ENCODE results near the gene MARCHF2. TPM values are rescaled to one million over a fixed set of nuclear protein-coding genes. Genes with fewer than 3 reads are reported as not detected.

MARCHF2 gene
- polyA plus RNA-seq, 1 of the 3 experiments (the other 2 are of a cell fraction) = 57.2 TPM

GRCh38 chr19:8366961-8367326 lies 46.2 kb upstream of the MARCHF2 start:
- H3K27me3 ChIP-seq (ENCODE audit: insufficient read depth) = no peaks in the 10 kb centered on the region
- peaks cover 0 to 7% of the 10 kb centered on the region in 2 experiments for H3K36me3 ChIP-seq (replicated peaks in 1 of 2; ENCODE audit: control insufficient read depth in 1 of 2, insufficient read depth in 2 of 2, low read length in 1 of 2)
- peaks cover 27 to 35% of the 10 kb centered on the region in 2 experiments; a peak in 3 of 4 replicates for H3K4me1 ChIP-seq (ENCODE audit: control insufficient read depth in 1 of 2, insufficient read depth in 2 of 2, low read depth in 1 of 2, low read length in 1 of 2)
- CTCF ChIA-PET = interaction anchor here (0.7 to 5.0 kb wide), 4 partner anchors 12 to 214 kb away, joined by 3 to 51 read pairs (median 4); no protein-coding TSS in a partner anchor
- TF ChIP-seq FOXM1 (IDR thresholded peaks at IDR 0.05; ENCODE audit: low read depth) (no peak), NFIC (IDR thresholded peaks at IDR 0.05; ENCODE audit: borderline replicate concordance) (no peak), MAX (IDR thresholded peaks at IDR 0.05; ENCODE audit: low read depth) (no peak), EZH2phosphoT487 (IDR thresholded peaks at IDR 0.05; ENCODE audit: borderline replicate concordance, low read depth) (no peak), JUND (IDR thresholded peaks at IDR 0.05) (no peak)
- TF ChIP-seq, protein P1, sequence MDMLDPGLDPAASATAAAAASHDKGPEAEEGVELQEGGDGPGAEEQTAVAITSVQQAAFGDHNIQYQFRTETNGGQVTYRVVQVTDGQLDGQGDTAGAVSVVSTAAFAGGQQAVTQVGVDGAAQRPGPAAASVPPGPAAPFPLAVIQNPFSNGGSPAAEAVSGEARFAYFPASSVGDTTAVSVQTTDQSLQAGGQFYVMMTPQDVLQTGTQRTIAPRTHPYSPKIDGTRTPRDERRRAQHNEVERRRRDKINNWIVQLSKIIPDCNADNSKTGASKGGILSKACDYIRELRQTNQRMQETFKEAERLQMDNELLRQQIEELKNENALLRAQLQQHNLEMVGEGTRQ (IDR thresholded peaks at IDR 0.05; ENCODE audit: borderline replicate concordance, low read depth, low read length) = no peak
- TF ChIP-seq, protein P2, sequence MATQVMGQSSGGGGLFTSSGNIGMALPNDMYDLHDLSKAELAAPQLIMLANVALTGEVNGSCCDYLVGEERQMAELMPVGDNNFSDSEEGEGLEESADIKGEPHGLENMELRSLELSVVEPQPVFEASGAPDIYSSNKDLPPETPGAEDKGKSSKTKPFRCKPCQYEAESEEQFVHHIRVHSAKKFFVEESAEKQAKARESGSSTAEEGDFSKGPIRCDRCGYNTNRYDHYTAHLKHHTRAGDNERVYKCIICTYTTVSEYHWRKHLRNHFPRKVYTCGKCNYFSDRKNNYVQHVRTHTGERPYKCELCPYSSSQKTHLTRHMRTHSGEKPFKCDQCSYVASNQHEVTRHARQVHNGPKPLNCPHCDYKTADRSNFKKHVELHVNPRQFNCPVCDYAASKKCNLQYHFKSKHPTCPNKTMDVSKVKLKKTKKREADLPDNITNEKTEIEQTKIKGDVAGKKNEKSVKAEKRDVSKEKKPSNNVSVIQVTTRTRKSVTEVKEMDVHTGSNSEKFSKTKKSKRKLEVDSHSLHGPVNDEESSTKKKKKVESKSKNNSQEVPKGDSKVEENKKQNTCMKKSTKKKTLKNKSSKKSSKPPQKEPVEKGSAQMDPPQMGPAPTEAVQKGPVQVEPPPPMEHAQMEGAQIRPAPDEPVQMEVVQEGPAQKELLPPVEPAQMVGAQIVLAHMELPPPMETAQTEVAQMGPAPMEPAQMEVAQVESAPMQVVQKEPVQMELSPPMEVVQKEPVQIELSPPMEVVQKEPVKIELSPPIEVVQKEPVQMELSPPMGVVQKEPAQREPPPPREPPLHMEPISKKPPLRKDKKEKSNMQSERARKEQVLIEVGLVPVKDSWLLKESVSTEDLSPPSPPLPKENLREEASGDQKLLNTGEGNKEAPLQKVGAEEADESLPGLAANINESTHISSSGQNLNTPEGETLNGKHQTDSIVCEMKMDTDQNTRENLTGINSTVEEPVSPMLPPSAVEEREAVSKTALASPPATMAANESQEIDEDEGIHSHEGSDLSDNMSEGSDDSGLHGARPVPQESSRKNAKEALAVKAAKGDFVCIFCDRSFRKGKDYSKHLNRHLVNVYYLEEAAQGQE (IDR thresholded peaks at IDR 0.05; ENCODE audit: low read depth, low read length) = no peak
- no peaks in the 10 kb centered on the region for H3K9me2 ChIP-seq
- no peaks in the 10 kb centered on the region for H3K9me3 ChIP-seq
- H3K4me2 ChIP-seq = peak overlapping the region; percentile 97
- POLR2A ChIA-PET = interaction anchor here (1.3 kb wide), 1 partner anchor 147 kb away, joined by 3 read pairs; the partner anchor contains the start of gene ZNF414
- DNase-seq = no peak
- H3F3A ChIP-seq (replicated peaks; ENCODE audit: insufficient read depth) = peaks cover 21% of the 10 kb centered on the region
- 65% methylated on average over 10 of the region's 13 CpGs for WGBS (ENCODE audit: low lambda C conversion rate)
- peaks cover 9% of the 10 kb centered on the region; the same call in 1 of the 2 replicates for H3K79me2 ChIP-seq (ENCODE audit: insufficient read depth)
- H4K20me1 ChIP-seq (ENCODE audit: insufficient read depth) = no peaks in the 10 kb centered on the region
- H3K27ac ChIP-seq (ENCODE audit: low read depth in 2 of 2, low read length in 1 of 2) = peak overlapping the region; percentile 29 to 81; a peak in 3 of 4 replicates
- no peak overlapping the region for H3K9ac ChIP-seq
- H2AFZ ChIP-seq (ENCODE audit: low read depth) = no peak overlapping the region
- peak overlapping the region in 1 of 2 experiments; percentile 53; a peak in 1 of 4 replicates for H3K4me3 ChIP-seq (ENCODE audit: low read depth in 2 of 2, low read length in 1 of 2)

- Histone ChIP-seq H3K27ac (ENCODE audit: low read depth in 2 of 2, low read length in 1 of 2) (peak overlapping the region; percentile 29 to 81), H3K4me1 (ENCODE audit: control insufficient read depth in 1 of 2, insufficient read depth in 2 of 2, low read depth in 1 of 2, low read length in 1 of 2) (peaks cover 24 to 30% of the 10 kb centered on the region in 2 experiments; a peak in 3 of 4 replicates), H4K20me1 (ENCODE audit: insufficient read depth) (no peaks in the 10 kb centered on the region), H3K4me2 (peak overlapping the region; percentile 97), H3K79me2 (ENCODE audit: insufficient read depth) (peaks cover 9% of the 10 kb centered on the region; the same call in 1 of the 2 replicates), H3K4me3 (ENCODE audit: low read depth in 2 of 2, low read length in 1 of 2) (peak overlapping the region; percentile 0 to 53; a peak in 3 of 4 replicates), H3F3A (replicated peaks; ENCODE audit: insufficient read depth) (peaks cover 17% of the 10 kb centered on the region), H3K9me2 (no peaks in the 10 kb centered on the region), H3K27me3 (ENCODE audit: insufficient read depth) (no peaks in the 10 kb centered on the region), H3K9me3 (no peaks in the 10 kb centered on the region), H3K9ac (no peak overlapping the region), H3K36me3 (replicated peaks in 1 of 2; ENCODE audit: control insufficient read depth in 1 of 2, insufficient read depth in 2 of 2, low read length in 1 of 2) (peaks cover 0 to 7% of the 10 kb centered on the region in 2 experiments), H2AFZ (ENCODE audit: low read depth) (no peak overlapping the region)
- POLR2A ChIA-PET = no interaction called here
- WGBS (ENCODE audit: low lambda C conversion rate) = 24% methylated on average over 23 of the region's 23 CpGs
- CTCF ChIA-PET = interaction anchor here (0.7 to 5.0 kb wide), 5 partner anchors 13 to 213 kb away, joined by 3 to 51 read pairs (median 3); no protein-coding TSS in a partner anchor
- DNase-seq = peak; percentile 95
- TF ChIP-seq YY1 (IDR thresholded peaks at IDR 0.05; ENCODE audit: low read depth) (no peak), GATA2 (CRISPR knock-in tag; IDR thresholded peaks at IDR 0.05) (no peak), NFIC (IDR thresholded peaks at IDR 0.05; ENCODE audit: borderline replicate concordance) (peak; percentile 100), TCF12 (IDR thresholded peaks at IDR 0.05) (peak; percentile 97), TAF1 (IDR thresholded peaks at IDR 0.05; ENCODE audit: borderline replicate concordance, low read depth, low read length) (no peak), GABPA (IDR thresholded peaks at IDR 0.05; ENCODE audit: low read depth) (0 out of 2 replicates have a peak, but pooled peaks have one; percentile 35), EZH2phosphoT487 (IDR thresholded peaks at IDR 0.05; ENCODE audit: borderline replicate concordance, low read depth) (no peak), FOSL2 (IDR thresholded peaks at IDR 0.05; ENCODE audit: borderline replicate concordance, low read depth) (peak; percentile 46; the same call in 1 of the 2 replicates), CHD2 (IDR thresholded peaks at IDR 0.05; ENCODE audit: low read length, partially characterized antibody) (peak; percentile 64), FOXM1 (IDR thresholded peaks at IDR 0.05; ENCODE audit: low read depth) (no peak), NRF1 (IDR thresholded peaks at IDR 0.05; ENCODE audit: low read depth, low read length) (no peak), MXI1 (IDR thresholded peaks at IDR 0.05; ENCODE audit: low read depth, low read length) (peak; percentile 59; the same call in 1 of the 2 replicates), RFX5 (IDR thresholded peaks at IDR 0.05; ENCODE audit: low read length) (no peak), ELF1 (IDR thresholded peaks at IDR 0.05) (peak; percentile 71)
- TF ChIP-seq, protein P3, sequence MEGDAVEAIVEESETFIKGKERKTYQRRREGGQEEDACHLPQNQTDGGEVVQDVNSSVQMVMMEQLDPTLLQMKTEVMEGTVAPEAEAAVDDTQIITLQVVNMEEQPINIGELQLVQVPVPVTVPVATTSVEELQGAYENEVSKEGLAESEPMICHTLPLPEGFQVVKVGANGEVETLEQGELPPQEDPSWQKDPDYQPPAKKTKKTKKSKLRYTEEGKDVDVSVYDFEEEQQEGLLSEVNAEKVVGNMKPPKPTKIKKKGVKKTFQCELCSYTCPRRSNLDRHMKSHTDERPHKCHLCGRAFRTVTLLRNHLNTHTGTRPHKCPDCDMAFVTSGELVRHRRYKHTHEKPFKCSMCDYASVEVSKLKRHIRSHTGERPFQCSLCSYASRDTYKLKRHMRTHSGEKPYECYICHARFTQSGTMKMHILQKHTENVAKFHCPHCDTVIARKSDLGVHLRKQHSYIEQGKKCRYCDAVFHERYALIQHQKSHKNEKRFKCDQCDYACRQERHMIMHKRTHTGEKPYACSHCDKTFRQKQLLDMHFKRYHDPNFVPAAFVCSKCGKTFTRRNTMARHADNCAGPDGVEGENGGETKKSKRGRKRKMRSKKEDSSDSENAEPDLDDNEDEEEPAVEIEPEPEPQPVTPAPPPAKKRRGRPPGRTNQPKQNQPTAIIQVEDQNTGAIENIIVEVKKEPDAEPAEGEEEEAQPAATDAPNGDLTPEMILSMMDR (IDR thresholded peaks at IDR 0.05) = no peak
Observed at GRCh38 chr19:8367327-8368001, 45.6 kb upstream of the MARCHF2 start.
